ENCODE results near the gene KRT85. TPM values are rescaled to one million over a fixed set of nuclear protein-coding genes. Genes with fewer than 3 reads are reported as not detected.

Gene KRT85
- total RNA-seq, 1 donor from 2014 or later = not detected

DNA sequence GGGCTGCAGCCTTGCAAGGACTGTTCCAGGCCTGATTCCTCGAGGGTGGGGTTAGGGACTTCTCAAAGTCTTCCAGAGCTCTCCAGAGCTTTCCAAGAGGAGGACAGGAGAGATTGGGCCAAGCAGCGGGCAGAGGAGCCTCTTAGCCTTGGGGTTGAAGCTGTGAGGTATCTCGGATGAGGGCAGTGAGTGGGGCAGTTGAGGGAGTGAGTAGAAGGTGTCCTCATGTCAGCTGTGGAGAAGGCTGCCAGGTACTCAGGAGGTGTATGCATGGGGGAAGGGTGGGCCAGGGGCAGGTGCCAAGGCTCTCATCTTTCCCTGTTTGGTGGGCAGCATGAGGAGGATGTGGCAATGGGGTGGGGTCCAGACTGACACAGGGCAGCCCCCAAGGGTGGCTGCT, 53.8 kb downstream of the KRT85 start:
- CTCF ChIA-PET = interaction anchor here (0.9 kb wide), 1 partner anchor 119 kb away, joined by 3 read pairs; no protein-coding TSS in a partner anchor
- no peak for ATAC-seq (ENCODE audit: low read depth)
- TF ChIP-seq, protein P1, sequence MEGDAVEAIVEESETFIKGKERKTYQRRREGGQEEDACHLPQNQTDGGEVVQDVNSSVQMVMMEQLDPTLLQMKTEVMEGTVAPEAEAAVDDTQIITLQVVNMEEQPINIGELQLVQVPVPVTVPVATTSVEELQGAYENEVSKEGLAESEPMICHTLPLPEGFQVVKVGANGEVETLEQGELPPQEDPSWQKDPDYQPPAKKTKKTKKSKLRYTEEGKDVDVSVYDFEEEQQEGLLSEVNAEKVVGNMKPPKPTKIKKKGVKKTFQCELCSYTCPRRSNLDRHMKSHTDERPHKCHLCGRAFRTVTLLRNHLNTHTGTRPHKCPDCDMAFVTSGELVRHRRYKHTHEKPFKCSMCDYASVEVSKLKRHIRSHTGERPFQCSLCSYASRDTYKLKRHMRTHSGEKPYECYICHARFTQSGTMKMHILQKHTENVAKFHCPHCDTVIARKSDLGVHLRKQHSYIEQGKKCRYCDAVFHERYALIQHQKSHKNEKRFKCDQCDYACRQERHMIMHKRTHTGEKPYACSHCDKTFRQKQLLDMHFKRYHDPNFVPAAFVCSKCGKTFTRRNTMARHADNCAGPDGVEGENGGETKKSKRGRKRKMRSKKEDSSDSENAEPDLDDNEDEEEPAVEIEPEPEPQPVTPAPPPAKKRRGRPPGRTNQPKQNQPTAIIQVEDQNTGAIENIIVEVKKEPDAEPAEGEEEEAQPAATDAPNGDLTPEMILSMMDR (IDR thresholded peaks at IDR 0.05) = no peak

DNA sequence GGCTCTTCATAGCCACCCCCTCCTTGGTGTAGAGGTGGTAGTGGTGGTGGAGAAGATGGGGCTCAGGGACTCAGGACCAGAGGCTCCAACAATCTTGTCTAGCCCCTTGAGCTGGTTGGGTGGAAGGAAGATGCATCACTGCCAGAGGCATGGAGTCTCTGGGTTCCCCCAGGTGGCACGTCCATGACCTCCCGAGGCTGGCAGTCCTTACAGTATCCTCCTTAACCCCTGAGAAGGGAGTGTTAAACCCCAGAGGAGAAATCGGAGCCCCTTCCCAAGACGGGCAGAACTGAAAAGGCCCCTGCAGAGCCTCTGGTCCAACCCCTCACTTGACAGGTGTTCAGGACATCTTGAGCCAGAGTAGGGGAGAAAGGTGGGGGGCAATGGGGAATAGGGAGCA, 55.2 kb downstream of the KRT85 start:
- no peak overlapping the region for H3K4me3 Mint-ChIP-seq
- no peaks in the 10 kb centered on the region for H3K36me3 Mint-ChIP-seq (ENCODE audit: low read depth)
- ChIA-PET CTCF (interaction anchor here (0.6 to 1.4 kb wide), 3 partner anchors 12 to 33 kb away, joined by 3 to 6 read pairs (median 4); no protein-coding TSS in a partner anchor), POLR2A (no interaction called here)
- peaks cover 2% of the 10 kb centered on the region for H3K4me1 Mint-ChIP-seq
- DNase-seq (no peak), ATAC-seq (ENCODE audit: low read depth) (no peak)
- TF ChIP-seq, protein P1 (IDR thresholded peaks at IDR 0.05) = no peak
- H3K9me3 Mint-ChIP-seq = no peaks in the 10 kb centered on the region
- intact Hi-C loops (cut with micrococcal nuclease) = no loop called here
- H3K27me3 Mint-ChIP-seq = peaks cover 44% of the 10 kb centered on the region
- no peak overlapping the region for H3K27ac Mint-ChIP-seq

More for the DNA sequence above, 53.8 kb downstream of the KRT85 start:
- no peak overlapping the region for H3K4me3 Mint-ChIP-seq
- peaks cover 34% of the 10 kb centered on the region for H3K27me3 Mint-ChIP-seq
- intact Hi-C loops (cut with micrococcal nuclease) = no loop called here
- no peak overlapping the region for H3K27ac Mint-ChIP-seq
- POLR2A ChIA-PET = no interaction called here
- DNase-seq = no peak
- no peaks in the 10 kb centered on the region for H3K36me3 Mint-ChIP-seq (ENCODE audit: low read depth)
- H3K9me3 Mint-ChIP-seq = no peaks in the 10 kb centered on the region
- peaks cover 2% of the 10 kb centered on the region for H3K4me1 Mint-ChIP-seq

DNA sequence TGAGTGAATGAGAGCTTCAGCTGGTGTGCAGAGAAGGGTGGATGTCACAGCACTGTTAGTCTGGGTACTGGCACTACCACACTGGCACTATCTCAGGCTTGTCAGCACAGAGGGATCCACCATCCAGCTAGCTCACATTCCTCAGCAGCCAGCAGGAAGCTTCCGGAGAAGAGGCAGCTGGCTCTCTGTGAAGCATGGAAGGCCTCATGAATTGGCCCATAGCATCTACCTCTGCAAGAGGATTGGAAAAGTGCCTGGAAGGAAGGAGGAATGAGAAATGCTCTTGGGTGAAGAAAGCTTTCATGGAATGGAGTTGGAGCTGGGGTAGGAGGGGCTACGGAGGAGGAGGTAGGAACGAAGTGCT, 56.0 kb downstream of the KRT85 start:
- H3K4me1 Mint-ChIP-seq = peaks cover 2% of the 10 kb centered on the region
- H3K4me3 Mint-ChIP-seq = no peak overlapping the region
- no peaks in the 10 kb centered on the region for H3K36me3 Mint-ChIP-seq (ENCODE audit: low read depth)
- no peaks in the 10 kb centered on the region for H3K9me3 Mint-ChIP-seq
- DNase-seq (no peak), ATAC-seq (ENCODE audit: low read depth) (no peak)
- H3K27ac Mint-ChIP-seq = no peak overlapping the region
- TF ChIP-seq, protein P1 (IDR thresholded peaks at IDR 0.05) = no peak
- intact Hi-C loops (cut with micrococcal nuclease) = no loop called here
- peaks cover 50% of the 10 kb centered on the region for H3K27me3 Mint-ChIP-seq
- CTCF ChIA-PET = interaction anchor here (1.2 to 1.4 kb wide), 3 partner anchors 17 to 146 kb away, joined by 3 to 6 read pairs (median 4); no protein-coding TSS in a partner anchor
- POLR2A ChIA-PET = no interaction called here

DNA sequence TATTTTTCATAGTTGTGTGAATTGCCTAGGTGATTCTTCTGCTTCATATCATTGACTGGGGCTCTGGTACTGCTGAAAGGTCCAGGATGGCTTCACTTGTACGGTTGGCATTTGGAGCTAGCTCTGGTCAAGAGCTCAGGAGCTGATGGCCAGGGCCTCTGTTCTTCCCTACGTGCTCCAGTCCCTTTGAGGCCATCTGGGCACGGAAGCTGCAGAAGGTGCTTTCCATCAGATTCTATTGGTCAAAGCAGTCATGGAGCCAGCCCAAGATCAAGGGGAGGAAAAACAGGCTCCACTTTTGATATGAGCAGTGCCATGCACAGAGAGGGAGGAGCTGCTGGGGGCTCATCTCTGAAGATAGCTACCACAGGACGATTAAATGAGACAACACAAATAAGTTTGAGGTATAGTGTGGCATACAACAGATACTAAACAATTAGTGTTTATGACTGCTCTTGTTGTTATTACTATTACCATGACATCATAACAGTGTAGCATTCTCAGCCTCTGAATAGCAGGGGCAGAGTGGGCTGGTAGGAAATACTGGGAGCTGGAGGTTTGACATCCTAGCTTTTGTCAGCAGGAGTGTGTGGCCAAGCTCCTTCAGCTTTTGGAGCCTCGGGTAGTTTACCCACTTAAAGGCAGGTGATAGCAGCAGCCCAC, 56.5 kb downstream of the KRT85 start:
- Mint-ChIP-seq H3K4me3 (no peak overlapping the region), H3K27ac (no peak overlapping the region), H3K9me3 (no peaks in the 10 kb centered on the region), H3K36me3 (ENCODE audit: low read depth) (no peaks in the 10 kb centered on the region), H3K27me3 (peaks cover 52% of the 10 kb centered on the region), H3K4me1 (peaks cover 2% of the 10 kb centered on the region)
- no peak for ATAC-seq (ENCODE audit: low read depth)
- ChIA-PET POLR2A (no interaction called here), CTCF (interaction anchor here (1.3 to 1.4 kb wide), 2 partner anchors 17 to 145 kb away, joined by 3 to 4 read pairs; no protein-coding TSS in a partner anchor)
- no peak for DNase-seq
- intact Hi-C loops (cut with micrococcal nuclease) = no loop called here
- TF ChIP-seq, protein P1 (IDR thresholded peaks at IDR 0.05) = no peak

Other genes starting within 250 kb of the KRT85 start
- not detected in 2 replicates for gene KRT80, start 175.5 kb downstream of the KRT85 start, total RNA-seq
- gene KRT7, start 134.2 kb downstream of the KRT85 start, total RNA-seq = 0.81 and 1.1 TPM in 2 replicates
- not detected in 2 replicates for gene KRT86, start 92.8 kb downstream of the KRT85 start, total RNA-seq
- not detected in 2 replicates for gene KRT81, start 75.9 kb downstream of the KRT85 start, total RNA-seq
- not detected in 2 replicates for gene KRT83, start 46.1 kb downstream of the KRT85 start, total RNA-seq
- not detected in 2 replicates for gene KRT84, start 18.2 kb upstream of the KRT85 start, total RNA-seq
- gene KRT82, start 38.9 kb upstream of the KRT85 start, total RNA-seq = not detected in 2 replicates
- gene KRT75, start 66.9 kb upstream of the KRT85 start, total RNA-seq = not detected in 2 replicates
- not detected in 2 replicates for gene KRT6B, start 84.7 kb upstream of the KRT85 start, total RNA-seq
- not detected in 2 replicates for gene KRT6C, start 106.3 kb upstream of the KRT85 start, total RNA-seq
- not detected in 2 replicates for gene KRT6A, start 125.8 kb upstream of the KRT85 start, total RNA-seq
- gene KRT5, start 152.9 kb upstream of the KRT85 start, total RNA-seq = not detected in 2 replicates
- gene KRT71, start 185.7 kb upstream of the KRT85 start, total RNA-seq = not detected in 2 replicates
- gene KRT74, start 206.4 kb upstream of the KRT85 start, total RNA-seq = not detected in 2 replicates
- gene KRT72, start 234.0 kb upstream of the KRT85 start, total RNA-seq = not detected in 2 replicates

Data from activated B cell treated with CpG ODN at 0.5 μM for 24 hours (primary cell).